Large intestine (tissue), 3 donors: ENCODE measurements around the gene CLHC1. TPM values are rescaled to one million over a fixed set of nuclear protein-coding genes. Genes with fewer than 3 reads are reported as not detected.

ENCODE experiments used
- DNase-seq, 2 donors: peaks; one replicate each; pipeline versions ENCODE4 v3.0.0 to v3.0.0-alpha.2; 2013
- H3K27ac ChIP-seq: one replicate; pipeline ENCODE4 v1.5.1; 2013; ENCODE audit warnings: low read length
- H3K27me3 ChIP-seq: 2 replicates; pipeline ENCODE4 v1.6.1; 2013; ENCODE audit warnings: low read length; ENCODE audit not compliant: control insufficient read depth, insufficient read depth
- H3K36me3 ChIP-seq: 2 replicates; pipeline ENCODE4 v1.6.1; 2013; ENCODE audit warnings: low read length; ENCODE audit not compliant: control insufficient read depth, insufficient read depth
- H3K4me1 ChIP-seq: one replicate; pipeline ENCODE4 v1.6.1; 2013; ENCODE audit warnings: low read length; ENCODE audit not compliant: control insufficient read depth, insufficient read depth
- H3K4me3 ChIP-seq: one replicate; pipeline ENCODE4 v1.5.1; 2013; ENCODE audit warnings: low read length
- H3K9me3 ChIP-seq: one replicate; pipeline ENCODE4 v1.6.1; 2013; ENCODE audit warnings: mild to moderate bottlenecking, low read depth, low read length, moderate library complexity; ENCODE audit not compliant: control insufficient read depth
- whole genome bisulfite sequencing: methylation state at CpG from one replicate; pipeline ENCODE4 v1.1.5; 2013; ENCODE audit warnings: low lambda C conversion rate; ENCODE audit not compliant: insufficient coverage; 5-methylcytosine and 5-hydroxymethylcytosine counted together
- polyA plus RNA-seq: library from polyadenylated mRNA; unstranded; fragments of 120-200 nt; gene quantifications from one replicate; pipeline ENCODE4 v1.2.1, GENCODE V29; 2013

The CLHC1 gene
- polyA plus RNA-seq, 1 donor: 17.9 TPM

GRCh38 chr2:55160422-55160821 lies 71.7 kb downstream of the CLHC1 start:
- no peak overlapping the region for H3K27ac ChIP-seq
- no peaks in the 10 kb centered on the region for H3K9me3 ChIP-seq
- no peaks in the 10 kb centered on the region for H3K36me3 ChIP-seq
- H3K4me3 ChIP-seq: no peak overlapping the region
- peaks cover 48% of the 10 kb centered on the region for H3K4me1 ChIP-seq
- no peaks in the 10 kb centered on the region for H3K27me3 ChIP-seq
- WGBS: no CpG with 5 or more reads among the region's 2 CpGs
- no peak for DNase-seq

GRCh38 chr2:55159752-55160151 lies 72.3 kb downstream of the CLHC1 start:
- peaks cover 48% of the 10 kb centered on the region for H3K4me1 ChIP-seq
- H3K27ac ChIP-seq: no peak overlapping the region
- no peak for DNase-seq
- WGBS: 100% methylated on average over 1 of the region's 2 CpGs
- H3K36me3 ChIP-seq: no peaks in the 10 kb centered on the region
- H3K9me3 ChIP-seq: no peaks in the 10 kb centered on the region
- no peak overlapping the region for H3K4me3 ChIP-seq
- H3K27me3 ChIP-seq: no peaks in the 10 kb centered on the region

- no peak overlapping the region for H3K4me3 ChIP-seq
- peak; percentile 58 to 80 for DNase-seq
- H3K4me1 ChIP-seq: peaks cover 49% of the 10 kb centered on the region
- no peaks in the 10 kb centered on the region for H3K9me3 ChIP-seq
- H3K27me3 ChIP-seq: no peaks in the 10 kb centered on the region
- H3K36me3 ChIP-seq: no peaks in the 10 kb centered on the region
- WGBS: no CpG with 5 or more reads among the region's 4 CpGs
- peak overlapping the region; percentile 18 for H3K27ac ChIP-seq
Measured at GRCh38 chr2:55159037-55159651, 72.9 kb downstream of the CLHC1 start.

GRCh38 chr2:55158111-55158814 lies 73.8 kb downstream of the CLHC1 start:
- Histone ChIP-seq H3K27ac (peak overlapping the region; percentile 13), H3K36me3 (no peaks in the 10 kb centered on the region), H3K4me1 (peaks cover 47% of the 10 kb centered on the region), H3K27me3 (no peaks in the 10 kb centered on the region), H3K4me3 (no peak overlapping the region), H3K9me3 (no peaks in the 10 kb centered on the region)
- DNase-seq: peak in 1 of 2 donors; percentile 44
- WGBS: 83% methylated on average over 1 of the region's 10 CpGs

- peak overlapping the region; percentile 13 for H3K27ac ChIP-seq
- WGBS: no CpG with 5 or more reads among the region's 2 CpGs
- no peaks in the 10 kb centered on the region for H3K27me3 ChIP-seq
- no peaks in the 10 kb centered on the region for H3K9me3 ChIP-seq
- peaks cover 53% of the 10 kb centered on the region for H3K4me1 ChIP-seq
- no peak overlapping the region for H3K4me3 ChIP-seq
- H3K36me3 ChIP-seq: no peaks in the 10 kb centered on the region
- DNase-seq: peak in 1 of 2 donors; percentile 55
Measured at GRCh38 chr2:55157474-55157884, 74.6 kb downstream of the CLHC1 start.

- H3K27me3 ChIP-seq: no peaks in the 10 kb centered on the region
- no peaks in the 10 kb centered on the region for H3K36me3 ChIP-seq
- no peak for DNase-seq
- WGBS: 100% methylated on average over 1 of the region's 2 CpGs
- H3K4me3 ChIP-seq: no peak overlapping the region
- H3K27ac ChIP-seq: no peak overlapping the region
- peaks cover 57% of the 10 kb centered on the region for H3K4me1 ChIP-seq
- no peaks in the 10 kb centered on the region for H3K9me3 ChIP-seq
Measured at GRCh38 chr2:55156984-55157383, 75.1 kb downstream of the CLHC1 start.

GRCh38 chr2:55156326-55156725 lies 75.8 kb downstream of the CLHC1 start:
- Histone ChIP-seq H3K9me3 (no peaks in the 10 kb centered on the region), H3K36me3 (no peaks in the 10 kb centered on the region), H3K27ac (peak overlapping the region; percentile 10), H3K27me3 (no peaks in the 10 kb centered on the region), H3K4me1 (peaks cover 57% of the 10 kb centered on the region), H3K4me3 (no peak overlapping the region)
- WGBS: no CpG with 5 or more reads among the region's 2 CpGs
- DNase-seq: peak in 1 of 2 donors; percentile 29

GRCh38 chr2:55155764-55156281 lies 76.3 kb downstream of the CLHC1 start:
- Histone ChIP-seq H3K27ac (peak overlapping the region; percentile 10), H3K27me3 (no peaks in the 10 kb centered on the region), H3K4me1 (peaks cover 57% of the 10 kb centered on the region), H3K4me3 (no peak overlapping the region), H3K9me3 (no peaks in the 10 kb centered on the region), H3K36me3 (no peaks in the 10 kb centered on the region)
- no CpG with 5 or more reads among the region's 1 CpG for WGBS
- DNase-seq: peak in 1 of 2 donors; percentile 14

GRCh38 chr2:55155206-55155605 lies 76.9 kb downstream of the CLHC1 start:
- Histone ChIP-seq H3K4me3 (no peak overlapping the region), H3K36me3 (no peaks in the 10 kb centered on the region), H3K9me3 (no peaks in the 10 kb centered on the region), H3K27ac (peak overlapping the region; percentile 10), H3K27me3 (no peaks in the 10 kb centered on the region), H3K4me1 (peaks cover 57% of the 10 kb centered on the region)
- WGBS: no CpG with 5 or more reads among the region's 4 CpGs
- no peak for DNase-seq

- no CpG with 5 or more reads among the region's 3 CpGs for WGBS
- Histone ChIP-seq H3K4me3 (no peak overlapping the region), H3K36me3 (no peaks in the 10 kb centered on the region), H3K4me1 (peaks cover 57% of the 10 kb centered on the region), H3K27ac (peak overlapping the region; percentile 71), H3K27me3 (no peaks in the 10 kb centered on the region), H3K9me3 (no peaks in the 10 kb centered on the region)
- DNase-seq: no peak
Measured at GRCh38 chr2:55154525-55155030, 77.5 kb downstream of the CLHC1 start.
